H9 (cell line): ENCODE data around the gene SYT11. TPM values are rescaled to one million over a fixed set of nuclear protein-coding genes. Genes with fewer than 3 reads are reported as not detected.

Experiments used
- DNase-seq: peaks from one replicate; pipeline ENCODE4 v3.0.0-alpha.2; 2017
- H2AFZ ChIP-seq: one replicate; pipeline ENCODE4 v1.6.1; 2013; ENCODE audit warnings: mild to moderate bottlenecking, low read length, control low read depth, moderate library complexity
- H2AK5ac ChIP-seq: 2 replicates; pipeline ENCODE4 v1.6.1; 2013; ENCODE audit warnings: low read length, control low read depth, mixed read lengths; ENCODE audit not compliant: insufficient read length
- H2BK120ac ChIP-seq: one replicate; pipeline ENCODE4 v1.6.1; 2013; ENCODE audit warnings: low read depth, mild to moderate bottlenecking, low read length, control low read depth, inconsistent platforms; ENCODE audit not compliant: poor library complexity, severe bottlenecking
- H2BK12ac ChIP-seq: 2 replicates; pipeline ENCODE4 v1.6.1; 2013; ENCODE audit warnings: low read length, control low read depth, mixed read lengths, low read depth; ENCODE audit not compliant: insufficient read length
- H2BK15ac ChIP-seq: 2 replicates; pipeline ENCODE4 v1.6.1; 2013; ENCODE audit warnings: low read depth, low read length, control low read depth
- H2BK20ac ChIP-seq: one replicate; pipeline ENCODE4 v1.6.1; 2013; ENCODE audit warnings: low read depth, mild to moderate bottlenecking, low read length, control low read depth, inconsistent platforms; ENCODE audit not compliant: poor library complexity, severe bottlenecking
- H2BK5ac ChIP-seq: 2 replicates; pipeline ENCODE4 v1.6.1; 2013; ENCODE audit warnings: low read length, control low read depth, mixed read lengths; ENCODE audit not compliant: insufficient read length
- H3K14ac ChIP-seq: 2 replicates; pipeline ENCODE4 v1.6.1; 2013; ENCODE audit warnings: low read length, control low read depth; ENCODE audit not compliant: insufficient read depth
- H3K18ac ChIP-seq: 2 replicates; pipeline ENCODE4 v1.6.1; 2013; ENCODE audit warnings: low read depth, mild to moderate bottlenecking, mixed read lengths, low read length, control low read depth; ENCODE audit not compliant: insufficient read length
- H3K23ac ChIP-seq: 2 replicates; pipeline ENCODE4 v1.6.1; 2013; ENCODE audit warnings: low read length, control low read depth, mixed read lengths, low read depth; ENCODE audit not compliant: insufficient read length
- H3K23me2 ChIP-seq: 2 replicates; pipeline ENCODE4 v1.6.1; 2013; ENCODE audit warnings: low read depth, mild to moderate bottlenecking, mixed read lengths, low read length, control low read depth; ENCODE audit not compliant: insufficient read length, poor library complexity, severe bottlenecking
- H3K27ac ChIP-seq: 2 replicates; pipeline ENCODE4 v1.5.1; 2013; ENCODE audit warnings: low read length, control low read depth, mixed read lengths, low read depth; ENCODE audit not compliant: insufficient read length
- H3K27me3 ChIP-seq: 2 replicates; pipeline ENCODE4 v1.6.1; 2013; ENCODE audit warnings: low read length, control low read depth, inconsistent platforms; ENCODE audit not compliant: insufficient read depth
- H3K4ac ChIP-seq: 2 replicates; pipeline ENCODE4 v1.6.1; 2013; ENCODE audit warnings: low read depth, mild to moderate bottlenecking, control low read depth, inconsistent platforms, low read length, moderate library complexity
- H3K4me1 ChIP-seq: 2 replicates; pipeline ENCODE4 v1.6.1; 2013; ENCODE audit warnings: low read length, control low read depth, inconsistent platforms; ENCODE audit not compliant: insufficient read depth
- H3K4me2 ChIP-seq: 2 replicates; pipeline ENCODE4 v1.6.1; 2013; ENCODE audit warnings: low read length, control low read depth, mixed read lengths; ENCODE audit not compliant: insufficient read length, insufficient read depth
- H3K56ac ChIP-seq: 2 replicates; pipeline ENCODE4 v1.6.1; 2013; ENCODE audit warnings: low read depth, mild to moderate bottlenecking, mixed read lengths, low read length, control low read depth; ENCODE audit not compliant: insufficient read length
- H3K79me1 ChIP-seq: 2 replicates; pipeline ENCODE4 v1.6.1; 2013; ENCODE audit warnings: low read depth, mild to moderate bottlenecking, moderate library complexity, low read length, control low read depth, inconsistent platforms; ENCODE audit not compliant: insufficient read depth, poor library complexity, severe bottlenecking
- H3K79me2 ChIP-seq: 2 replicates; pipeline ENCODE4 v1.6.1; 2013; ENCODE audit warnings: low read length, control low read depth, inconsistent platforms; ENCODE audit not compliant: insufficient read depth
- H3K9ac ChIP-seq: 2 replicates; pipeline ENCODE4 v1.6.1; 2013; ENCODE audit warnings: low read length, control low read depth, mixed read lengths; ENCODE audit not compliant: insufficient read length; ENCODE audit errors: extremely low read depth
- H3K9me3 ChIP-seq: one replicate; pipeline ENCODE4 v1.6.1; 2013; ENCODE audit warnings: low read depth, low read length, inconsistent platforms; ENCODE audit not compliant: control insufficient read depth
- H3T11ph ChIP-seq: one replicate; pipeline ENCODE4 v1.6.1; 2013; ENCODE audit warnings: mild to moderate bottlenecking, low read length, control low read depth, inconsistent platforms
- H4K20me1 ChIP-seq: one replicate; pipeline ENCODE4 v1.6.1; 2013; ENCODE audit not compliant: control insufficient read depth, insufficient read length, insufficient read depth
- H4K5ac ChIP-seq: 2 replicates; pipeline ENCODE4 v1.6.1; 2013; ENCODE audit warnings: low read depth, mild to moderate bottlenecking, mixed read lengths, low read length, control low read depth; ENCODE audit not compliant: insufficient read length
- H4K8ac ChIP-seq: replicated peaks from 2 replicates; pipeline ENCODE4 v1.6.1; 2013; ENCODE audit warnings: low read length, control low read depth, mixed read lengths, low read depth; ENCODE audit not compliant: insufficient read length
- H4K91ac ChIP-seq: 2 replicates; pipeline ENCODE4 v1.6.1; 2013; ENCODE audit warnings: low read depth, mild to moderate bottlenecking, moderate library complexity, mixed read lengths, low read length, control low read depth; ENCODE audit not compliant: insufficient read length
- H3K27ac Mint-ChIP-seq, 3 experiments: 2 replicates in 2 of 3; 3 replicates in 1 of 3; pipeline ENCODE4 v1.8.0; 2020 to 2021; ENCODE audit warnings: mixed read lengths in 3 of 3, mild to moderate bottlenecking in 1 of 3, moderate library complexity in 1 of 3
- H3K27me3 Mint-ChIP-seq: 2 replicates; pipeline ENCODE4 v1.8.0; 2021; ENCODE audit warnings: low read depth, mild to moderate bottlenecking, moderate library complexity, mixed read lengths
- H3K36me3 Mint-ChIP-seq, 3 experiments: 2 replicates in 2 of 3; 3 replicates in 1 of 3; pipeline ENCODE4 v1.8.0; 2020 to 2021; ENCODE audit warnings: low read depth in 3 of 3, mixed read lengths in 3 of 3; ENCODE audit not compliant: insufficient read depth in 1 of 3
- H3K4me1 Mint-ChIP-seq, 2 experiments: 2 replicates each; pipeline ENCODE4 v1.8.0; 2020; ENCODE audit warnings: mixed read lengths in 2 of 2
- H3K4me3 Mint-ChIP-seq, 2 experiments: 2 replicates in 1 of 2; 3 replicates in 1 of 2; pipeline ENCODE4 v1.8.0; 2020 to 2021; ENCODE audit warnings: mild to moderate bottlenecking in 2 of 2, mixed read lengths in 2 of 2, moderate library complexity in 1 of 2
- H3K9me3 Mint-ChIP-seq, 2 experiments: 2 replicates in 1 of 2; 3 replicates in 1 of 2; pipeline ENCODE4 v1.8.0; 2020; ENCODE audit warnings: mild to moderate bottlenecking in 2 of 2, mixed read lengths in 2 of 2, moderate library complexity in 1 of 2
- CTCF ChIP-seq: fragments of 200-600 bp; sonication (generic); conservative IDR thresholded peaks from 3 replicates; pipeline ENCODE4 v1.8.0; 2021; ENCODE audit warnings: antibody characterized with exemption, mild to moderate bottlenecking
- WGBS: extraction: QIAGEN DNeasy Blood & Tissue Kit; methylation state at CpG from one replicate; pipeline ENCODE4 v1.1.7; 2013; ENCODE audit warnings: missing lambda C conversion rate, low lambda C conversion rate, mixed read lengths; ENCODE audit not compliant: insufficient read length; ENCODE audit errors: extremely low coverage; 5-methylcytosine and 5-hydroxymethylcytosine counted together
- total RNA-seq: library from RNA; stranded (reverse); gene quantifications from 2 replicates; pipeline ENCODE4 v1.2.1, GENCODE V29; 2021

SYT11 gene
- total RNA-seq, 1 experiment from 2014 or later: 0.28 TPM

DNA sequence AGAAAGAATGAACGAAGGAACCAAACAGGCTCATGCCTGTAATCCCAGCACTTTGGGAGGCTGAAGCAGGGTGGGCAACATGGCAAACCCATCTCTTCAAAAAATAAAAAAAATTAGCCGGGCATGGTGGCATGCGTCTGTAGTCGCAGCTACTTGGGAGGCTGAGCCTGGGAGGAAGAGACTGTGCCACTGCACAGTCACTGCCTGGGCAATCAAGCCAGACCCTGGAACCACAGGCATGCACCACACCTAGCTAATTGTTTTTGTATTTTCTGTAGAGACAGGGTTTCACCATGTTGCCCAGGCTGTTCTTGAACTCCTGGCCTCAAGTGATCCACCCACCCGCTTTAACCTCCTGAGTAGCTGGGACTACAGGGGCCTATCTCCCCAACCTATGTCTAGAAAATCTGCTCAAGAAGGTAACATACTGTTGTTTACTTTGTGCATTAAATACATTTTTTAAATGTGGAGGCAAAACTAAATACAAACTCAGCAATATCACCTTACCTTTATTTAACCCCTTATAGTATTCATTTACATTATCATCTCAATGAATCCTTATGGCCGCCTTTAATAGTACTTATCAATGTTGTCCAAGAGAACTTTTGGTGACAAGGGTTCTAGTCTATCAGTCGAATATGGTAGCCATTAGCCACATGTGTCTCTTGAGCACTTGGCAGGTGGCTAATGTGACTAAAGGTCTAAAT lies 72.1 kb downstream of the SYT11 start:
- no peak overlapping the region for H2AFZ ChIP-seq
- WGBS: no CpG with 5 or more reads among the region's 7 CpGs
- H4K91ac ChIP-seq: no peak overlapping the region
- Mint-ChIP-seq H3K27ac (peak overlapping the region in 1 of 3 experiments; percentile 88; a peak in 3 of 7 replicates), H3K9me3 (no peaks in the 10 kb centered on the region), H3K36me3 (peaks cover 41 to 54% (median 46%) of the 10 kb centered on the region in 3 experiments), H3K4me3 (peak overlapping the region; percentile 42 to 50; a peak in 3 of 5 replicates), H3K27me3 (no peaks in the 10 kb centered on the region), H3K4me1 (peaks cover 17 to 21% of the 10 kb centered on the region in 2 experiments)
- H2BK12ac ChIP-seq: no peak overlapping the region
- H2BK20ac ChIP-seq: no peak overlapping the region
- no peak overlapping the region for H2AK5ac ChIP-seq
- H3K4ac ChIP-seq: no peak overlapping the region
- no peak for DNase-seq
- no peaks in the 10 kb centered on the region for H3K9me3 ChIP-seq
- peaks cover 6% of the 10 kb centered on the region for H3K23me2 ChIP-seq
- H3K79me2 ChIP-seq: peaks cover 19% of the 10 kb centered on the region; the same call in 1 of the 2 replicates
- no peak overlapping the region for H3K56ac ChIP-seq
- H4K8ac ChIP-seq: no peak overlapping the region
- no peak overlapping the region for H3K14ac ChIP-seq
- no peak overlapping the region for H2BK120ac ChIP-seq
- H4K5ac ChIP-seq: no peak overlapping the region
- peaks cover 9% of the 10 kb centered on the region for H3K79me1 ChIP-seq
- H4K20me1 ChIP-seq: no peaks in the 10 kb centered on the region
- peak overlapping the region; percentile 37 for H3K4me2 ChIP-seq
- TF ChIP-seq CTCF: no peak
- no peak overlapping the region for H3K23ac ChIP-seq
- no peak overlapping the region for H2BK15ac ChIP-seq
- H3K27ac ChIP-seq: no peak overlapping the region
- H3K4me1 ChIP-seq: no peaks in the 10 kb centered on the region; the same call in 1 of the 2 replicates
- H3K27me3 ChIP-seq: no peaks in the 10 kb centered on the region
- no peak overlapping the region for H3T11ph ChIP-seq
- H3K9ac ChIP-seq: no peak overlapping the region
- no peak overlapping the region for H2BK5ac ChIP-seq
- H3K18ac ChIP-seq: no peak overlapping the region
